ENCODE results near the gene ARSD.

DNA sequence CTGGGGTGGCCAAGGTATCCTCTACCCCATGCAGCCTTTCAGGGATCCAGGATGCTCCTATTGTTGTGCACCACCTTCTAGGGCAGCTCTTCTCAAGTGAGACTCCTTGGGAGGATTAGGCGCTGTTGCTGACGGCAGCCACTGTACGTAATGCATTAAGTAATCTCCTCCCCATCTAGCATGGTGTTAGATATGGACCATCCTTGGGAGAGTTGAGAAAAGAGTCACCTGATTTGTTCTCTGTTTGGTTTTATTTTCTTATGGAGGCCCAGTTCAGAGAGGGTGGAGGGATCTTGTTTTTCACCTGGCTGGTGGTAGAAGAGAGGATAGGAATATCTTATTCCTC is 54.0 kb downstream of the ARSD start:
- TF ChIP-seq TCF7L2 (IDR thresholded peaks at IDR 0.05; ENCODE audit: borderline replicate concordance, extremely low read depth, insufficient read depth, insufficient read length): no peak
- TF ChIP-seq, protein P1, sequence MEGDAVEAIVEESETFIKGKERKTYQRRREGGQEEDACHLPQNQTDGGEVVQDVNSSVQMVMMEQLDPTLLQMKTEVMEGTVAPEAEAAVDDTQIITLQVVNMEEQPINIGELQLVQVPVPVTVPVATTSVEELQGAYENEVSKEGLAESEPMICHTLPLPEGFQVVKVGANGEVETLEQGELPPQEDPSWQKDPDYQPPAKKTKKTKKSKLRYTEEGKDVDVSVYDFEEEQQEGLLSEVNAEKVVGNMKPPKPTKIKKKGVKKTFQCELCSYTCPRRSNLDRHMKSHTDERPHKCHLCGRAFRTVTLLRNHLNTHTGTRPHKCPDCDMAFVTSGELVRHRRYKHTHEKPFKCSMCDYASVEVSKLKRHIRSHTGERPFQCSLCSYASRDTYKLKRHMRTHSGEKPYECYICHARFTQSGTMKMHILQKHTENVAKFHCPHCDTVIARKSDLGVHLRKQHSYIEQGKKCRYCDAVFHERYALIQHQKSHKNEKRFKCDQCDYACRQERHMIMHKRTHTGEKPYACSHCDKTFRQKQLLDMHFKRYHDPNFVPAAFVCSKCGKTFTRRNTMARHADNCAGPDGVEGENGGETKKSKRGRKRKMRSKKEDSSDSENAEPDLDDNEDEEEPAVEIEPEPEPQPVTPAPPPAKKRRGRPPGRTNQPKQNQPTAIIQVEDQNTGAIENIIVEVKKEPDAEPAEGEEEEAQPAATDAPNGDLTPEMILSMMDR (IDR thresholded peaks at IDR 0.05 in 2 of 3, conservative IDR thresholded peaks at IDR 0.05 in 1 of 3; ENCODE audit: borderline replicate concordance in 1 of 3, insufficient read depth in 1 of 3, low read depth in 2 of 3, low read length in 2 of 3): no peak

Data from HCT116 (cell line).